Right atrium auricular region (tissue), 2 donors: ENCODE results near the gene DFFA. TPM values are rescaled to one million over a fixed set of nuclear protein-coding genes. Genes with fewer than 3 reads are reported as not detected.

Experiments
- DNase-seq: peaks from one replicate; pipeline ENCODE4 v3.0.0-alpha.2; 2019; ENCODE audit warnings: low spot score
- H3K27ac ChIP-seq, 2 donors: fragments of 200-600 bp; sonication (generic); 1 replicate in 1 of 2; 2 replicates in 1 of 2; pipeline ENCODE4 v1.5.1; 2016 to 2019
- H3K27me3 ChIP-seq, 2 donors: fragments of 200-600 bp; sonication (generic); one replicate each; pipeline versions ENCODE4 v1.5.1 to v1.6.0; 2017 to 2019
- H3K36me3 ChIP-seq: fragments of 200-600 bp; sonication (generic); one replicate; pipeline ENCODE4 v1.5.1; 2016
- H3K4me1 ChIP-seq, 2 donors: fragments of 200-600 bp; sonication (generic); one replicate each; pipeline versions ENCODE4 v1.5.1 to v1.6.0; 2017 to 2019
- H3K4me3 ChIP-seq, 2 donors: fragments of 200-600 bp; sonication (generic); 1 replicate in 1 of 2; 2 replicates in 1 of 2; pipeline ENCODE4 v1.5.1; 2017 to 2019; ENCODE audit warnings: mild to moderate bottlenecking in 1 of 2, moderate library complexity in 1 of 2
- H3K9me3 ChIP-seq, 2 donors: fragments of 200-600 bp; sonication (generic); one replicate each; pipeline ENCODE4 v1.5.1; 2019
- CTCF ChIP-seq, 2 donors: fragments of 200-600 bp; sonication (generic); IDR thresholded peaks; one replicate each; pipeline ENCODE4 v1.5.1; 2019; ENCODE audit warnings: antibody characterized with exemption in 2 of 2
- total RNA-seq, 2 donors: library from RNA; depleted of rRNA; stranded (reverse); fragments of >200 nt; gene quantifications; one replicate each; pipeline ENCODE4 v1.1.0, GENCODE V29; 2016

The DFFA gene
- total RNA-seq, 2 donors from 2014 or later = 17.6 to 19.0 TPM

GRCh38 chr1:10490286-10490970 is 18.1 kb upstream of the DFFA start:
- Histone ChIP-seq H3K27me3 (no peaks in the 10 kb centered on the region), H3K36me3 (no peaks in the 10 kb centered on the region), H3K4me1 (peaks cover 0 to 12% of the 10 kb centered on the region in 2 donors), H3K27ac (no peak overlapping the region), H3K9me3 (no peaks in the 10 kb centered on the region), H3K4me3 (no peak overlapping the region)
- TF ChIP-seq CTCF (IDR thresholded peaks at IDR 0.05) = no peak
- DNase-seq = no peak

GRCh38 chr1:10489291-10490055 is 17.1 kb upstream of the DFFA start:
- Histone ChIP-seq H3K4me1 (peaks cover 0 to 3% of the 10 kb centered on the region in 2 donors), H3K36me3 (no peaks in the 10 kb centered on the region), H3K27ac (no peak overlapping the region), H3K4me3 (no peak overlapping the region), H3K9me3 (no peaks in the 10 kb centered on the region), H3K27me3 (no peaks in the 10 kb centered on the region)
- DNase-seq = no peak
- no peak for TF ChIP-seq CTCF (IDR thresholded peaks at IDR 0.05)

GRCh38 chr1:10484521-10484920 is 12.2 kb upstream of the DFFA start:
- Histone ChIP-seq H3K36me3 (no peaks in the 10 kb centered on the region), H3K27me3 (no peaks in the 10 kb centered on the region), H3K4me1 (no peaks in the 10 kb centered on the region), H3K9me3 (no peaks in the 10 kb centered on the region), H3K4me3 (no peak overlapping the region), H3K27ac (no peak overlapping the region)
- DNase-seq = no peak
- TF ChIP-seq CTCF (IDR thresholded peaks at IDR 0.05) = no peak

GRCh38 chr1:10480614-10481013 is 8.3 kb upstream of the DFFA start:
- Histone ChIP-seq H3K4me3 (no peak overlapping the region), H3K9me3 (no peaks in the 10 kb centered on the region), H3K4me1 (peaks cover 0 to 13% of the 10 kb centered on the region in 2 donors), H3K36me3 (no peaks in the 10 kb centered on the region), H3K27me3 (no peaks in the 10 kb centered on the region), H3K27ac (no peak overlapping the region)
- TF ChIP-seq CTCF (IDR thresholded peaks at IDR 0.05) = no peak
- no peak for DNase-seq

- no peak for DNase-seq
- Histone ChIP-seq H3K4me3 (no peak overlapping the region), H3K27me3 (no peaks in the 10 kb centered on the region), H3K36me3 (no peaks in the 10 kb centered on the region), H3K27ac (no peak overlapping the region), H3K9me3 (no peaks in the 10 kb centered on the region), H3K4me1 (peaks cover 0 to 20% of the 10 kb centered on the region in 2 donors)
- no peak for TF ChIP-seq CTCF (IDR thresholded peaks at IDR 0.05)
Measured at GRCh38 chr1:10479296-10479695, 7.0 kb upstream of the DFFA start.
